ENCODE data around the gene NR4A1.

NR4A1 gene

DNA sequence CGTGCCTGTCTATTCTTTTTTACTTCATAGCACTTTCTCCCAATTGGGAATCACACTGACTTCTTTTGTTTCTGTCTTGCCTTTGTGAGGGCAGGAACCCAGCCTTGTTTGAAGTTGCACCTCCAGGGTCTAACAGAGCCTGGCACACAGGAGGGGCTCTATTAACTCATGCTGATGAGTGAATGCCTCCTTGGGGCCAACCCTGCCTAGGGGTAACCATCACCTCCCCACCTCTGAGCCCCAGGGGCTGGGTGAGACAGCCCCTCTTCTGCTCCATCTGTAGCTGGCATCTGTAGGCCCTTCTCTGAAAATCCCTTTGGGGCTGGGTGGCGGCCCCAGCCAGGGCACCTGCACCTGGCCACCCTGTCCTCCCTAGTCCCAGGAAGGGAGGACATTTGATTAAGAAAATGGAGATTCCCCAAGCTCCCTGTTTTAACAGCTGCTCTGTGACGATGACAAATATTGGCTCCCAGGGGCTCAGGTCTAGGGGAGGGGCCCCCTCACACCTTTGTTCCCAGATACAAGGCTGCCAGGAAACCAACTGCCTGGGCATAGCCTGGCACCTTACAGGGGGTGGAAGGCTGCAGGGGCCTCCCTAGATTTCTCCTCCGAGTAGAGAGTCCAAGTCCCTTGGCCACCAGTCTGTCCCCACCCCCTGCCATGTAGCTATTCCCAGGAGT, 32.7 kb upstream of the NR4A1 start:
- DNase-seq = peak in 2 of 3 experiments; percentile 92 to 94

DNA sequence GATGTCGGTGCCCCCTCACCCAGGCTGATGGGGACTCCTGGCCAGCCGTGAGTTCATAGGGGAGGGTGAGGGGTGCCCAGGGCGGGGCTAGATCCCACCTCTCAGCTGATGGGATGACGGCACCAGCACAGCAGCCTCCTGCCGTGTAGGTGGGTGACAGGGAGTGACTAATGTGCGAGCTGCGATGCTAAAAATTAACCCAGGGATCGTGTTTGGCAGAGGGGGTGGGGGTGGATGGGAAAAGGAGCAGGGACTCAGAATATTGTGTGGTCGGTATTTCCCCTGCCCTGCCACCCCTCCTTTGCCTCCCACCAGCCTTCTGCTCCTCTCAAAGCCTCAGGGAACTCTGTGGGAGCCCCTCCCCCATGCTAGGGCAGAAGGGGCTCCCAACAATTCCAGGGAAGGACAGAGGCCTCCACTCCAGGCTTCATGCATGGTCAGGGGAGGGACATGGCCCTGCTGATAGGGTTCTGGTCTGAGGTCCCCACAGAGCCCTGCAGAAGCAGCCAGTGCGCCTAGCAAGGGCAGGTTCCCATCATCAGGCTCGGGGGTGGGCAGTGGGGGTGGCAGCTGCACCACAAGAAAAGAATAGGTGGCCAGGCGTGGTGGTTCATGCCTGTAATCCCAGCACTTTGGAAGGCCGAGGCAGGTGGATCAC, 32.0 kb upstream of the NR4A1 start:
- peak in 2 of 3 experiments; percentile 92 to 93 for DNase-seq

DNA sequence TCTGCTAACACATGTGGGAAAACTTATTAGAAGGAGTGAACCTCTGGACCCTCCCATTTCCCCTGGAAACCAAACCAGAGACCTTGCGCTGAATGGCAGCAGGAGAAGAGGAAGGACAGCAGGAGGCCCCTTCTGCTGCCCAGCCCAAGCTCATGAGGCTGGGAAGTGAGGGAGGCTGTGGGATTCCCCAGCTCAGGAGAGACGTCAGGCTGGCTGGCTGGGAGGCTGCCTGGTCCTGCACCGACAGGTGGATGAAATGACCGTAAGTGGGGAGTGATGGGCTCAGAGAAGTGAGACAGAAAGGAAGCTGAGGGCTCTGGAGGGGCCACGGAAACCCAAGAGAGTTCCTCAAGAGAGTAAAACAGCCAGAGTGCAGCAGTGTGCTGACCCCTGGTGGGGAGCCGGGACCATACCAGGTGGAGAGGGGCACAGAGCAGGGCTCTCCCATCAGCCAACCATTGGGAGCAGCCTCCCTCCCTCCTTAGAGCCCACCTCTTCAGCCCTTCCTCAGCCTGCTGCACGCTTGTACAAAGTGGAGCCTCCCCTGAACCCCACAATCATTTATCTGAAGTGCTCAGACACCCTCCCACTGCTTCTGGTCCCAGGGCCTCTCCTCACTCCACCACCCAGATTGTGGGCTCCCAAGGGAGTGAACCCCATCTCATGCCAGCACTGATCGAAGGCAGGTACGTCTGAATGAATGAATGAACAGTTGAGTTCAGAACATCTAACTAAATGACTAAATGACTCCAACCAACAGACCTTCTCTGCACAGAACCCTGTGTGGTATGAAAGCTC, 30.5 kb upstream of the NR4A1 start:
- peak; percentile 13 to 82 (median 74) for DNase-seq

DNA sequence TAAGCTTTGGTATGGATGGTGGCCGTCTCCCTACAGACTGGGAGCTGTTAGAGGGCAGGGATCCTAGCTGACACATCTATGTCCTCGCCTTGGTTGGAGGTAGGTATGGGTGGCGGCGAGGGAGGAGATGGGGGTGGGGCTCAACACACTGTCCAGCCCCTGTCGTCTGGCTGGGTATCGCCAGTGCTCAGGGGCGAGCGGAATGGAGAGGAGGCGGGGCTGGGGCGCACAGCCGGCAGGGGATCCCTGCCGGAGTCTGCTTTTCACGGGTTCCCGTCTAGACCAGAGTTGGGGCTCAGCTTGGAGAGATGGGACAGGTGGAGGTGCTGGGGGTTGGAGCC, 28.4 kb upstream of the NR4A1 start:
- DNase-seq = no peak

DNA sequence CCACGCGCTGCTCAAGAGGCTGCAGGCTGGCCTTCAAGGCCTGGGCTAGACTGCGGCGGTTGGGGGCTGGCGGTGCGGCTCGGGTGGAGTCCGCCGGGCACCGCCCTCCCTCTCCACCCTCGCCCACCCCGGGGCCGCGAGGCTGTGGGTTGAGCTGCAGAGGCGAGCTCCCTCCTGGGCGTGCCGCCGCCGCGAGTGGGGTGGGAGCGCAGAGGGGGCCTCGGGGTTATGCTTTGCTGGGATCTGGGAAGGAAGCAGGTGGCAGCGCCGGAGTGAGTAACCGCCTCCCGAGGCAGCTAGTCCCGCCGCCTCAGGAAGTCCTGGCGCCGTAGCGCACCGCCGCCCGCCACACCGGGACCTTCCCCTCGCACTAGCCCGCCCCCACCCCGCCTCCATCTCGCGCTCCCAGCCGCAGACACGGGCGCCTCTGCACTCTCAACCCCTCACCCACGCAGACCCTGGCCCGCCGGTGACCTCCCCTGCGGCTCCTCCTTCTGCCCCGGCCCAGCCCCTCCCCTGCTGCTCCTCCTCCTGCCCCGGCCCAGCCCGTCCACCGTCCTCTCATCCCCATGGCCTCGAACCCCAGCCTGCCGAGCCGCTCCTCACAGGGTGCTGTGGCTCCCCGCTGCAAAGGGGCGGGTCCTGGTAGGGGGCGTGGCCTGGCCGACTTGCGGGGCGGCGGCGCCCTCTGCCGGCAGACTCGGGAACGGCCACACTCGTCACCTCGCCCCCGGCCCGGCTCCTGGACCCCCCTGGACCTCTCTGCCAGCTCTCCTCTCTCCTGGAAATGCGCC, 27.9 kb upstream of the NR4A1 start:
- DNase-seq = peak; percentile 77 to 90 (median 86)

DNA sequence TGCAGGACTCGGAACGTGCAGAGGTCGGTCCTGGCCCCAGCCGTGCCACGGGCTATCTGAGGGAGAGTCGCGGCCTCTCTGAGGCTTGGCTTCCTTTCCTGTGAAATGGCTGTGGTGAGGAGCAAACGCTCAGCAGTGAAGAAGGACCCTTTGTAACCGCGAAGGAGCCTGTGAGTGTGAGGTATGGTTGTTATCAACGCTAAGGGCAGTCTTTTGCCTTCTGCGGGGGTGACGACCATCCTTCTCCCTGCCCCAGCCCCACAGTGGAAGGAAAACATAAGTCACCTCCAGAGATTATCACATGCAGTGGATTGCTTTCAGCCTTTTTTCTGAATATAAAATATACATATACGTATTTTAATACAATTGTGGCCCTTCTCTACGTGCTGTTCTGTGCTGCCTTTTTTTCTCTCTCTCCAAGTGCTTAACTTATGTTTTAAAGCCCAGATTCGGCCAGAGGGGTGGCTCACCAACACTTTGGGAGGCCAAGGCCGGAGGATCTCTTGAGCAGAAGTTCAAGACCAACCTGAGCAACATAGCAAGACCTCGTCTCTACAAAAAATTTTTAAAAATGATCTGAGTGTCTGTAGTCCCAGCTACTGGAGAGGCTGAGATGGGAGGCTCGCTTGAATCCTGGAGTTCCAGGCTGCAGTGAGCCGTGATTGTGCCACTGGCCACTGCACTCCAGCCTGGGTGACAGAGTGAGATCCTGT, 27.1 kb upstream of the NR4A1 start:
- DNase-seq = no peak

DNA sequence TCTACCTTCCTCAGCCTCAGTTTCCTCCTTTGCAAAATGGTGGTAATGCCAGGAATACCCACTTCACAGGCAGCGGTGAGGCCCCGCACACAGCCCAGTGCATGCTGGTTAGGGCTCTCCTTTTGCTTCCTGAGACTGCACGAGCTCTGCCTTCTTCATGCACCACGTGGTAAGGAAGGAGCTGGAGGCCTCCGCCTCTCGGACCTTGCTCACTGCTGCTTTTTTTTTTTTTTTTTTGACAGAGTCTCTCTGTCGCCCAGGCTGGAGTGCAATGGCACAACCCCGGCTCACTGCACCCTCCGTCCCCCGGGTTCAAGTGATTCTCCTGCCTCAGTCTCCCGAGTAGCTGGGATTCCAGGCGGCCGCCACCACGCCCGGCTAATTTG, 26.4 kb upstream of the NR4A1 start:
- DNase-seq = no peak

DNA sequence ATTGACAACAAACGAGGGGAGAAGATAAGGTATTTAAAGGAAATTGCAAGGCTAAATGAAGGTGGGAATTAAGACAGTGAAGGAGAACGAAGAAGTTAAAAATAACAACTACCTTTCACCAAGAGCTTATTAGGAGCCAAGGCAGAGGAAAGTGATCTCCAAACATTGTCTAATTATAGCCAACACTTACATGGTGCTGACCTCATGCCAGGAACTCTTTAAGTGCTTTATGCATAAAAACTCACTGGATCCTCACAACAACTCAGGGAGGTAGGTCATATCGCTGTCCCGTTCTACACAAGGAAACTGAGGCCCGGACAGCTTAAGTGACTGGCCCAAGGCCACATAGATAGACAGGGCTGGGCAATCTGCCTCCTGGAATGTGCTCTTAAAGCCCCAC, 25.0 kb upstream of the NR4A1 start:
- DNase-seq = peak in 1 of 3 experiments; percentile 61

DNA sequence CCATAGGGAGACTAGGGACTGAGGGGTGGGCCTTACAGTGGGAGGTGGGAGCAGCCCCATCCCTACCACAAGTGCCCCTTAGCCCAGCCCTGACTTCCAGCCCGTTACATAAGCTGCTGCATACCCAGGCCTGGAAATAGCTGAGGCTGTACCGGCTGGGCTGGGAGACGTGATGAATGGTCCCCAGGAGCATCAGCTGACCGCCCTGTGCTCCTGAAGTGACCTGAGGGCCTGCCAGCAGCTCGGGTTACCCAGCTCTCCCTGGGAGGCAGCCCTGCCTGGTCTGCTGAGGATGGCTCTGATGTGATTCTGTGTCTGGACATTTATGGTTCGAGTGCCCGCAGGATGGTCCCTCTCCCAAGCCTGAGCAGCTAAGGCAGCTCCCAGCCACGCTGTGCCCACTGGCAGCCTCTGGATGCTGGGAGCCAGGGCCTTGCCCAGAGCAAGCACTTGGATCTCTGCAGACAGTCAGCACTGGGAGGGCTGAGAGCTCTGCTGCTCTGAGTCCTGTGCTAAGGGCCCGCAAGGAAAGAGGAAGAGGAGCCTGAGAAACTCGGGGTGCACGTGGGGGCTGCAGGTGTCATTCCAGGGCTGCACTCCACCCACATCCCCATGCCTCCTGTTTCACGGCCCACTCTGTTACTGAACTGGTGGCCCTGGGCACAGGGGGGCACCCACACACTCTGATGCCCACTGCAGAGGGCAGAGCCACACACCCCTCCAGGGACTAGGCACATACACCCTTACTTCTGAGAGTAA, 24.0 kb upstream of the NR4A1 start:
- DNase-seq = peak in 1 of 3 experiments; percentile 37

DNA sequence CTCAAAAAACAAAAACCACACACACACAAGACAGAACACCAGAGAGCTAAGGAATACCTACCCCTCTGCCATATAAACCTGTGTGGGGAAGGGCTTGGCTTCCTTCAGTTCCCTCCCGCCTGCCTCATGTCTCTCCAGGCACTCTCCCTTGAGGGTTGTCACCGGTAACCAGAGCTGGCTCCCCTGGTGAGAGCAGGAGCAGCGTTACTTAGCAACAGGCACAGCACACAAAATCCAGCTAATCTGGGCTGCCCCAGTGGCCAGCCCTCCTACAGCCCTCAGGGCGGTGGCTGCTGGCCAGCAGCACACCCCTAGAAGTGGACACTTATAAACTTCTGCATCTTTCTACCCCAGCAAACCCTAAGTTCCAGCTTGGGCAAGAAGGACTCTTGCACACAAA, 21.6 kb upstream of the NR4A1 start:
- peak; percentile 72 to 98 (median 92) for DNase-seq

DNA sequence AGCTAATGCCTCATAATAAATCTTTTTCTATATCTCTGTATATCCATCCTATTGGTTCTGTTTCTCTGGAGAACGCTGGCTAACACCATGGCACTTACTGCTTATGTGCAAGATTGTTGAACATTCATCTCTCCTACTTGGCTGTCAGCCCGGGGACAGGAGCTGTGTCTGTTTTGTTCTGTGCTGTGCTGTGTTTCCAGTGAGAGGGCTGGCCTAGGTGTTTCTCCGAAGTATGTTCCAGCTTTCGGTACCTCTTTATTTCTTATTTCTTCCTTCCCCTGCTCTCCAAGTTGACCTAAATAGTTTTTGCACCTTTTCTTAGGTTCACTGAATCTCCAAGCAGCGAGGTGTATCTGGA, 18.8 kb upstream of the NR4A1 start:
- DNase-seq = peak in 2 of 3 experiments; percentile 16 to 76

DNA sequence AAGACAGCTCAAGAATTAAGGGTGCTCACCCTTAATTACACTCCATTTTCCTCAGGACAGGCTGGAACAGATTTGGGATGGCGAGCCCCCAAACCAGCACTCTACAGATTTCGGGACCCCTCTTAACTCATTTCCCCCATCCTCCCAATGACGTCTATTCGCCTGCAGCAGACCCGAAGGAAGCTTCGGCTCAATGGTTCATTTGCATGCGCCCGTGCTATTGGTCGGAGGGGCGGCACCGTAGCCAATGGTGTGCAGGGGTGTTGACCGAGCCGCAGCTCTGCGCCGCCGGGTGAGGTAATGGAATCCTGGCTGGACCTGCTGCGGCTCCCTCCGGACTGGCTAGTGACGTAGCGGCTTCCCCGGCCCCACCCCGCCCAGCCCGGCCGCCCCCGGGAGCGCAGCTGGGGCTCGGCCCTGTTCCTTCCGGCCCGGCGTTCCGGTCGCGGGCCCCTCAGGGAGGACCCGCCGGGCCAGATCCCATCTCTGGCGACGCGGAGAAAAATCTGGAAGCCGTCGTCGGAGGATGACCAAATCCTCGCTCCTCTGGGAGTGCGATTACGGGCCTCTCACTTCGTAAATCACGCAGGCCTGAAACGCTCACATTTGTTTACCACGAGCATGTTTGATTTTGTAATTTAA, 18.3 kb upstream of the NR4A1 start:
- peak; percentile 94 to 98 (median 96) for DNase-seq

DNA sequence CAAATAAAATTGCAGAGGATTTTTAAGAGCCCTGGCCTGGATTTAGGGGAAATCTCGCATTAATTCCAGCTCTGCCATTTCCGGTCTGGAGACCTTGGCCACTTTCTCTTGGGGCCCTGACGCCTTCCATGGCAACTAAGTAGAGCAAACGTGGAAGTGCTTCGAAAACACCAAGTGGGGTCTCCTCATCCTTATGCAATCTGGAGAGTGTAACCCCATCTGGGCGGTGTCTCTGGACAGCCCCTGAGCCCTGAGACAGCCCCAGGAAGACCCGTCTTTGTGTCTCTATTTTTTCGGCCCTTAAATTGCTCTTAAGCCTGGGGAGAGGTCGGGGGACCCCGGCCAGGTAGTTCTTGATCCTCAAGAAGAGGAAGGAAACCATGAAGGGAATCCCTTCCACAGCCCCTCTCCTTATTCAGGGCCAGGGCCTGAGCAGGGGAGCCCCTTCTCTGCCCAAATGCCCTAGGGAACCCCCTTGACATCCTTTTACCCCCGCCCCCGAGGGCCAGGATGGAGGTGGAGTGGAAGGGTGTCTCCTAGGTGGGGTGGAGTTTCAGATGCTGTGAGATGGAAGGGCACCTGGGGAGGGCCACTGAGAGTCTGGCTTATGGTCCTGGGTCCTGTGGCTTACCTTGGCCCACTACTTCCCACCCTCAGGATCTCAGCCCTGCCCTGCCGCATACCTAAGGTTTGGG, 17.6 kb upstream of the NR4A1 start:
- no peak for DNase-seq

DNA sequence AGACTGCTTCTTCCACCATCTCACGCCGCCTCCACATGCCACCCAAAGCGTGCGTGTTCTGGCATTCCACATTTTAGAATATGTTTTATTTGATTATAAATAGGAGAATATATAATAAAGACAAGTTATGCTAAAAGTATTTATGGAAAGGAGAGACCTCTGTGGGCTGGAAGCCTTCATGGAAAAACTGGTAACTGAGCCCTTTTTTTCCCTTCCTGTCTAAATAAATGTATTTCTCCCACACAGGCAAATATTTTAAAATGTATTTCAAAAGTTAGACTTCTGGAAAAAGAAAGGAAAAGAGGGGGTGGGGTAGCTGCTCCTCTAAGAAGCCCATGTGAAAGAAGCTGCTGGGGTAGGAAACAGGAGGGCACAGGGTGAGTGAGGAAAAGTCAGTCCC, 16.1 kb upstream of the NR4A1 start:
- no peak for DNase-seq

DNA sequence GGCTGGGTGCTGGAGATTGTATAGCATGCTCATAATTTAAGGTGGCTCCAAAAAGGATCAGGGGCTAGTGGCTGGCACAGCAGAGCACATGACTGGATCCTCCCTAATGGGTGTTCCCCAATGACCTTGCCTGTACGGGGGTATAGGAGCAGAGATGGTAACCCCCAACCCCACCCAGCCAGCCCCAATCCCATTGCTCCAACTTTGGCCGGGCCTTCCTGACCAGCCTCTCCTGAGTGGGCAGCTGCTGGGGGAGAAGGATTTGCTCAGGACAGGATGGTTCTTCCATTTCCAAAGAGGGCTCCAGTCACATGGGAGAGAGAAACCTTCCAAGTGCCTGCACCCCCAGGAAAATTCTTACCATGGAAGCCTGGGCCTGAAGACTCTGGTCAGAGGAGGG, 15.3 kb upstream of the NR4A1 start:
- no peak for DNase-seq

DNA sequence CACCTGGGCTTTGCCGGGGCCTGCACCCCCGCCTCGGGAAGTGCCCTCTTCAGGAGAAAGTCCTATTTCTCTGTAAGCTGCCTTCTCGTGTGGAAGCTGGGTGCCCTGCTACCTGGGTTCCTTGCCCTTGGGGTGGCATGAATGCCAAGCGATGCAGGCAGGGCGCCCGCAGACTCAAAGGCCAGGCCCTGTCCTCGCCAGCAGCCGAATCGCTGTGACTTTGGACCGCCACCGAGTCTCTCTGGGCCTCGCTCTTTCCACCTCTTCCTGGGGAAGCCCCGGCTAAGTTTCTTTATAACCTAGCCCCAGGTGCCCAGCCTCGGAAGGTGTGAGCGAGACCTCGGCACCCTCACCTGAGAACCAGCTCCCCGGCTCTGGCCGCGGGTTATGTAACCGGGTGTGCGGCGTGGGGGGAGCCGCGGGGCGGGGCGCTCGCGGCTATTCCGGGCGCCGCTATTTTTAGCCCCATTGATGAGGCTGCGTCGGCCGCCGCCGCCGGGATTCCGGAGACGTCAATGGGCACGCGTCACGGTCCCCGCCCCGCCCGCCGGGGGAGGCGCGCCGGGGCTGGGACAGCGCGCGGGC, 14.6 kb upstream of the NR4A1 start:
- DNase-seq = peak; percentile 80 to 84 (median 84)

DNA sequence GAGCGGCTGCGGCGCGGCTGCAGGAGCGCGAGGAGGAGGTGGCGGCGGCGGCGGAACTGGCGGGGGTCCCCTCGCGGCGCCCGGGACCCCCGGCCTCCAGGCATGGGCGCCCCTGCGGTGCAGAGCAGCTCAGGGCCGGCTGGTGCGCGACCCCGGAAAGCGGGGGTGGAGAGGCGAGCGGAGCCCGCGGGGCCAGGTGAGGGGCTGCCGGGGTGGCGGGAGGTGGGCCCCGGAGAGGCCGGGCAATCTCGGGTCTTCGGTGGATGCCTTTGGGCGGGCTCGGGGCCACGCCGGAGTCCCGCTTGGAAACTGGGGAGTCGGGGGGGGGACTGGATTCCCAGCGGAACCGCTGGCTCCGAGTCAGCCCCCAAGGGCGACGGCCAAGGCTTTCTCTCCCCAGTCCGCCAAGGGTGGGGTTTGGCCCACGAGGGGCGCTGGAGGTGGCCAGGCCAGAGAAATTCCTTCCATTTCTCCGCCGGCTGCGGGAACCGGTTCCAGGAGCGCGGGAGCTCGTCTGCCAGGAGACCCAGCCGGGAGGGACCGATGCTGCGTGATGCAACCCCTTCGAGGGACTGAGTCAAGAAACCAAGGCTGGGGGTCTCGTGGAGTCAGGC, 13.9 kb upstream of the NR4A1 start:
- peak; percentile 14 to 68 (median 63) for DNase-seq

DNA sequence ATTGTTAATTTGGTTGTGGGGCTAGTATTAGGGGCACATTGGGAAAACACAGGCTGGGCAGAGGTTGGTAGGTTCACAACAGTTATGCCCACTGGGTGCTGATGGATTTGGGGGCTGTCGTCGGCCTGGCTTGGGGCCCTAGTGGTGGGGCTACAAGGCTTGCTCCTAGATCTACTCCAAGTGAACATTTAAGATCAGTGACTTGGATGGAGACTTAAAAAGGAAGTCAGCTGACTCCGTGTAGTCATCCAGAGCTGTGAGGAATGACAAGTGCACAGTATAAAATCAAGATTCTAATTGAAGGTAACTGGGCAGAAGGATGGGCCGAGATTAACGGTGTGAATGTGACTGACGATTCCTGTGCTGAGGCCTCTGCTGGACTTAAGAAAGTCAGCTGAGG, 12.8 kb upstream of the NR4A1 start:
- no peak for DNase-seq

DNA sequence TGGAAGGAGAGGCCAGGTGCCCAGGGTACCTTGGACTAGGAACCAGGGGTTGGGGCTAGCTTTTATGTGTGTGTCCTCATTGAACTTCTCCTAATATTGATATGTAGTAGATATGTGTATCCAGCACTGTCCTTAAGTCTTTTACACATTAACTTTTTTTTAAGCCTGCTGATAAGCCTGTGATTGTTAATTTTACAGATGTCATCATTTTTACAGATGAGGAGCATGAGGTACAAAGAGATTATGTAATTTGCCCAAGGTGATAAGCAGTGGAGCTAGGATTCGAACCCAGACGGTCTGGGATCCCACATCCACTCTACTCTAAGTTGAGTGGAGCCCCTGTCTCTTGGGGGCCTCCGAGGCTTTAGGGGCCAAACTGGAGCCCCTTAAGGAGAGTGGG, 10.2 kb upstream of the NR4A1 start:
- DNase-seq = no peak

DNA sequence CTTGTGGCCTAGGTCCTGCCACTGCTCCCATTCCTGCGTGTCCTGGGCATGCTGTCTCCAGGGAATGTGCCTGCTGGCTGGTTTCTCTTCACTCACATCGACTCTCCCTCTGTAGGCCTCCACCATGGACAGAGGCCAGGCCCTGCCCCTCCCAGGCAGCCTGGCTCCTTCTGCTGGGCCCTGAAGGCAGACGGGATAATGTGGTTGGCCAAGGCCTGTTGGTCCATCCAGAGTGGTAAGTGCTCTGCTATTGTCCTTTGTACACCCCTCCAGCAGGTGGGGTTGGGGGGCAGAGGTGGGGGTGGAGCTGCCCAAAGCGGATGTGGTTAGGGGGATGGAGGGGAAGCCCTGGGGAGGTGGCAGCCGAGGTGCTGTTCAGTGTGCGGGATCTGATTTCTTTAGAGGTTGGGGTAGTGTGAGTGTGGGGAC, 9.5 kb upstream of the NR4A1 start:
- no peak for DNase-seq

Data from NCI-H1417 (cell line).